Measurements from ENCODE around the gene JMJD1C.

Gene JMJD1C

DNA sequence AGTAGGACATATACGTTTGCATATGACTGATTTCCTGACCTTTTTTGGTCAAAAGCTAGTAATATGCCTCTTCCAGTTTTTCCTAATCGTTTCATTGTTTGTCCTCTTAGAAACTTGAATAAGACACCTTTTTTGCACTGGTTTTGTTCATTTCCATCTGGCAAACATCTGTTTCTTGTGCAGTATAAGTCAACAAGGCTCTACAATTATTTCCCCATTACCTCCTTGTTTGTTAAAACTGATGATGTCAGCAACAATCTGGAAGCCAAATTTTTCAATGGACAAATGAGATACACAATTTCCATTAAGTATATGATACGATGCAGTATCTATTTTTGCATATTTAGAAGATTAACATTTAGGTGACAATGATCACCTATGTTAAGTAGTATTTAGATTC is 183.8 kb downstream of the JMJD1C start:
- DNase-seq: no peak

DNA sequence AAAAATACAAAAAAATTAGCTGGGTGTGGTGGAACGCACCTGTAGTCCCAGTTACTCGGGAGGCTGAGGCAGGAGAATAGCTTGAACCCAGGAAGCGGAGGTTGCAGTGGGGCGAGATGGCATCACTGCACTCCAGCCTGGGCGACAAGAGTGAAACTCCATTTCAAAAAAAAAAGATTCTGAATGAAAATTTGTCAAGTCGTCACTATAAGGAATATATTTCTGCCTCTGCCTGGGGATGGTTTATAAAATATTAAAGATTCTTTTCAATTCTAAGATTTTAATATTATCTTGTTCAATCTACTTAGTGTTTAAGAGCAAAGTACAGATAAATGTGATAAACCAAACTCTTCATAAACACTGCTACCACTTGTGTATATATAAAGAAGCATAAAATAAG is 185.4 kb downstream of the JMJD1C start:
- DNase-seq: no peak

DNA sequence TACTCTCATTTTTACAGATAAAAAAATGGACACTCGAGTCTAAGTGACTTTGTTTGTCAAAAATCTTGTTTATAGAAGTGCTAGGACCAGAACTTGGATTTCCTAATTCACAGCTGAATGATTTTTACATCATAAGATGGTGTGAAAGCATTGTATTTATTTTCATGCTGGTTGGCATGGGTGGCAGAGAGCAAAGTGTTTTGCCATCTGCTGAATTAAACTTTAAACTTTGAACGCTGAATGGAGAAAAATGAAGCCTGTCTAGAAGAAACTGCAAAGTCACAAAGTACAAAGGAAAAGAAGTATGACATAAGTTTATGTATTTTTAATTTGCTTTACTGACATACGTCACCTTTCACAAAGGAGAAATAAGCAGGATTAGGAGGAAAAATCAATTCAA is 190.7 kb downstream of the JMJD1C start:
- no peak for DNase-seq

DNA sequence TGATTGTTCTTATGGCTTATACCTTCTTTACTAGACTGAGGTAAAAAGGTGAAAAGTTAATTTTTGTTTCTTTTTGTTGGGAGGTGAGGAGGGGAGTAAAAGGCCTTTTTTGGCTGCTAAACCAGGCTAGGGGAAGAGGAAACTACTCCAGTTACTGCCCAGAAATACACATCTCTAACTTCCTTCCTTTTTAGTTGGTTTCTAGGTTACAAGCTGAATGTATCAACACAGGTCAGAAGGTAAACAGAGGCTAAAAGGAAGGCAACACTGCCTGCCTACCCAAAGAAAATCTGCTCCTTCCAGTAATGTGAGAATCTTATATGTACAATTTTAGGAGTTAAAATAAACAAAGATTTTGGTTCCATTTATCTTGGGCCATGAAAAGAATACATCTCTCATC is 192.2 kb downstream of the JMJD1C start:
- DNase-seq: no peak

DNA sequence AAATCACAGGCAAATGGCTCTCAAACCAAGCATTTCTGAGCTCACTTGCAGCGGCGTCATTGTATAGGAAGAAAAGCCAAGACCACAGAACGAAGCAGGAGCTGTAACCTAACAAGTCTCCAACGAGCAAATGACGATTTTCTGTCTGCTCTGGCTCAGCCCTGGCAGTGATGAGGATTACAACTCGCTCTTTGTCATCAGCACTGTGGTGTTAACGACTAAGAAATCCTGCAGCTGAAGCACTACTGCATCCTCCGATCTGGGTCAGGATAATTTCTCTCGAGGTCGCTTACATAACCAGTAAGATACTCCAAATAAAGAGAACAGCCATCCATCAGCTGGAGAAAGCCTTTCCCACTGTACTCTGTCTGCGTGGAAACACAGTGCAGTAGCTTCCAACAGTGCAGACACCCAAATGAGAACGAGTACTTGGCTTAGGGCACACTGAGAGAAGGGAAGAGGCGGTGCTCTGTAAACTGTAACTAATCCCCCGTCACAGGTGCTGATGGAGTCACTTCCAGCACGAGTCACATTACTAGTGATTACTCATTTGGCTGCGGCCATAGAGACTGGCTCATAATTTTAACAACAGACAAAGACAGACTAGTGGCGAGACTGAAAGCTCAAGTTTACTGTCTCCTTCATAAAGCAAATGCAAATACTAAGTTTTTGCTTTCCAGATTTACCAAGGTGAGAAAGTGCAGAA is 196.8 kb downstream of the JMJD1C start:
- DNase-seq: peak; percentile 65 to 76

DNA sequence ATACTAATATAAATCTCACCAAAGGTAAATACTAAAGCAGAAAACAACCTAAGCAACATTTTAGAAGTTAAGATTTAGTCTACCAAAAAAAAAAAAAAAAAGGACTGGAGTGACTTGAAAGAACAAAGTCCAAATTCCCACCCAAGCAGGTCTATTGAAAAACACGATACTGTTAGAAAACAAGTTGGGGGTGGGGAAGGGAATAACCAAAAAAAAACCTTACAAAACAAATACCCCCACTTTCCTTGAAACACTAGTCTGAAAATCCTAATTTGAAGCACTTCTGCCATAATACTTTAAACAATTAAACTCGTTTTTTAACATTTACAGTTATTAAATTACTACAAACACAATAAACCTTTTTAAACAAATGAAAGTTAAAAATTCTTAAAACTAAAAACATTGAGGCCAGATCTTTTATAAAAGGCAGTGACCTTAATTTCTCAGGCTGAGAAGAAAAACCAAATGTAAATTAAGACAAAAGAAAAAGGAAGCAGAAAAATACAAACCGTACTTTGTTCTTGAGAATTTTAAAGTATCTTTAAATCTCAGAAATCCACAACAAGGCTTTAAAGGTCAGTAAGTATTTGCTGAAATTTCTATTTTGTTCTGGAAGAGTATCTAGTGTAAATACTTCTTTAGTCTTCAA is 197.5 kb downstream of the JMJD1C start:
- DNase-seq: no peak

DNA sequence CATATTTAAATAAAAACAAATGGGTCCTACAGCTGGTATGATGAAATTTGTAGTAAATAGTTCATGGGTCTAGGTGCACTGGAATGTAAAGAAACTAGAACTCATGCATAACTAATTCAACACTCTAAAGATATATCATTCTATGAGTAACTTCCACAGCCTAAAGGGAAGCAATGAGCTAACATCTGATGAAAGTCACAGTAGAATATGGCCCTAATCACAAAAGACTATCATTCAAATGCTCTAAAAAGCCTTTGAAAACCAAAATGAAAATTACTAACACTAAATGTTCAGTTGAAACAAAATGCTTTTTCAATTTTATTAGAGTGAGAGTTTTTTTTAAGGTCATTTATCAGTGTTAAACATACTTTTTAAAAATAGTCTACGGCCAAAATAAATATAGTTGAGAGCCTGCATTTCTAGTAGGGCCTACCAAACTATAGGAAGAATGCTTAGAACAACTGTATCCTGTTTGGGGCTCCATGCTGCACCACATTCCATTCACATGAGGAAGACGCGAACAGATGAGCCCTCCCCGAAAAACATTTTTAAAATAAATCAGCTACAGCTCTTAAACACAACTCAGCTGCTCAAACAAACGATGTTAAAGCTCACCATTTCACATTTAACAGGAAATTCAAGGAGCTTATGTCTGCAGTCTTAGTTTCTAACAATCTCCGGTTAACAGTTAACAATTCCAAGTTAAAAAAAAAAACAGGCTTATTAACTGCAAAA is 198.2 kb downstream of the JMJD1C start:
- no peak for DNase-seq

DNA sequence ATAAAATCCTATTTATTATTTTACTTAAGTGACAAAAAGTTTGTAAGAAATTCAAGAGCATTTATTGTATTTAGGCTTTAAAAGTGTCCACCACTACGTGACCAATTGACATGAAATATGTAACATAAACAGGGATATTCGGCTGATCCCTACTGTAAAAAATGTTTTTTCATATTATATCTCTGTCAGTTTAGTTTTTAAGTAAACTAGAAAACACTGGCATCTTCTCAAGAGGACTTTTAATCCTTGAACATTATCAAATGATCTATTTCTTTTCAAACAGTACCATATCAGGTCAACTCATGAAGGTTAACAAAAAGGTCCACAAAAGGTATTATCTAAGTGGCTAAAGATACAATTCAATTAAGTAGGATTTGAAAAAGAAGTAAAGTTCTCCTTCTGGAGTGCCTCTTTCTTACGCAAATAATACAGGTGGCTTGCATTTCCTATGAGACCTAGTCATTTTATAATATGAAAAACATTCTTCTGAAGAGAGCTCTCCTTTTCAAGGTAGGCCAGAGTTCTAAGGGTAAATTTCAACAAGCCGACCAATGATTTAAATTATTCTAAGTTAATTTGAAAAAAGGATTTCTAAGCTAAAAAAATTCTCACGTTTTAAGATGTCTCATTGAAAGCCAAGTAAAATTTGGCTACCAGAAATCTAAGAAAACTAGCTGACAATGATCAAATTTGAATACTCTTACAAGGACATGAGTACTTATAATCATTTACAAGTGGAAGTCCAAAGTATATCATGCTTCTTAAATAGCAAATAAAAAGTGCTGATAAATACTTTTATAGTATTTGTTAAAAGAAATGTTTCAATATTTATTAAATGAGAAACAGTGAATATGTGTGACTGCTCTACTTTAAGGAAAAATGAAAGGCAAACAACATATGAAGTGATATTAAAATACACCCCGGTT is 199.1 kb downstream of the JMJD1C start:
- DNase-seq: no peak

DNA sequence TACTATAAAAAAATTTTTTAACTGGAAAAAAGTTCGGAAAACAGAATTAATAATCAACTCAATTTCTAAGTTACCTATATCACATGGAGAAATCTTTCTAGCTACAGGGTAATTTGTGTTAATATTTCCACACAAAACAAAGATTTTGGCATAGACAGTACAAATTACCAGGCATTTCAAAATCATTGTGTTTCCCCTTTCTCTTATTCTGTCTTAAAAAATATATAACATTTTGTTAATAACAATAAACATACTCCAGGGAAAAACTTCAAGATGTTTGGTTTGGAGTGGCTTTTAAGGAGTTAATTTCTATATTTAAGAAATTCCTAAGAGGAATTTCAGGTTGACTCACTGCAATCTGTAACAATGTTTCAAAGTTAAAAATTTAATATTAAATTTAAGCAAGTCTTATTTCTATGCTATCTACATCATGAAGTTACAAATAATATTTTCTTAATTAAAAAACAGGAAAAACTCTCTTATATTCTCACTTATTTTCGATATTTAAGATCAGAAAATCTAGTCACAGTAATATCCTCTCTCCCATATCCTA is 200.0 kb downstream of the JMJD1C start:
- no peak for DNase-seq

DNA sequence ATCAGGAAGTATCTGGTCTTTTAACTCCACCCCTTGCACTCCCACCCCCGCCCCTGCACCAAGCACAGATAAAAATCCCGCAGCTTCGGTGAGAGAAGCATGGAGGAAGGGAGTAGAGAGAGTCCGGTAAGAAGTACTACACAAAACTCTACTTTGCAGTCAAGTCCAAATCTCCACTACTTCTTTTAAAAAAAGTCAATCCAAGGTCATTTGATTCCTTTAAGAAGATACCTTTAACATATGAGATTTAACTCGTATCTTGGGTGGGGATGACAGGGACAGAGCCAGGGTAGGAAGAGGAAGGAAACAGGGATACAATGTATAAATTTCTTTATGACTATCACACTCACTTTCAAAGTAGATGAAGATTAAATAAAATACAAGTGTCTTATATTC is 200.6 kb downstream of the JMJD1C start:
- DNase-seq: peak; percentile 20 to 46

DNA sequence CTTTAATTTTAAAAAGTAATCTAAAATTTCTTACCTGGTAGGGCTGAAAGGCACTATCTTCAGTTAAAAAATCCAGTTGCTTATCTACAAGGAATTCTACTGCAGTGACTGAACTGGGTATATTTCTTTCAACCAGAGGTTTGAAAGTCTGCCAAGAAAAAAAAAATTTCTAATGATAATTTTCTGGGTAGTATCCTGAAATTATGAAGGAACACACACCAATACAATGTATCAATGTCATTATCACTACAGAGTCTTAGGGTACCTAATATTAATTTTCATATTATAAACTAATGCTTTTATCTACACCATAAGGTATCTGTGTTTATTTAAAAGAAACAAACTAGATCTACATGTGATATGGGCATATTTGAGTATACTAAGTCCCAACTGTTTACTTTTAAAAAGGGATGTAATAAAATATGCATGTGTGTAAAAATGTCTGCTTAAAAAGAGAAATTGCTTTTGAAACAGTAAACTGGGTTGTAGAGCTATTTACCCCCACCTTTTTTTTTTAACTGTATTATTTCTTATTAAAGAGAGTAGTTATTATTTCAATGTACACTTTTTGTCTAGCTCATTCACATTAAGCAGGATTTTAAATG is 201.1 kb downstream of the JMJD1C start:
- DNase-seq: no peak

DNA sequence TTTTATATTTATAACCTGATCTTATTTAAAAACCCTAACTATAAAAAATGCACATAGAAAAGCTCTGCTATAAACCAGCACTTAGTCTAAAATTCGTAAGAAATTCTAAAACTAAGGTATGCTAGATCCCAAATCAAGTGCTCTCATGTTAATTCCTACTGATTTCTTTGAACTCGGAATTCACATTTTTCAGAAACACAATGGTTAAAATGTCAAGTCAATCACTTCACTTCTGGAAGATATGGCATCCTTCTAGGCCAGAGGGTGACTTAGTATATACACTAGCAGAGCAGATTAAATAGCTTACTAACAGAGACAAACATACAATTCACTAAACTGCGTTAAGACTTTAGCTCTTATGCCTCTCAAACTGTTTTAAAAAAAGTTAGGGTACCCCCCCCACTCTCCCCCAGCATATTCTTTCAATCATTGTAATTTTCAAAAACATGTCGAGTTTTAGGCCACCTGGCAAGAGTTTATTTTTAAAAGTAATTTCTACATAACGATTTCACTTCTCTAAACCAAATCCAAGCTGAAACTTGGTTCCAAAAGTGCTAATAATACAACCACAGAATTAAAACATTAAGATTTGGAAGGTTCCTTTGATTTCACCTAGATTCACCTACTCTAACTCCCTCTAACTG is 203.2 kb downstream of the JMJD1C start:
- DNase-seq: no peak

DNA sequence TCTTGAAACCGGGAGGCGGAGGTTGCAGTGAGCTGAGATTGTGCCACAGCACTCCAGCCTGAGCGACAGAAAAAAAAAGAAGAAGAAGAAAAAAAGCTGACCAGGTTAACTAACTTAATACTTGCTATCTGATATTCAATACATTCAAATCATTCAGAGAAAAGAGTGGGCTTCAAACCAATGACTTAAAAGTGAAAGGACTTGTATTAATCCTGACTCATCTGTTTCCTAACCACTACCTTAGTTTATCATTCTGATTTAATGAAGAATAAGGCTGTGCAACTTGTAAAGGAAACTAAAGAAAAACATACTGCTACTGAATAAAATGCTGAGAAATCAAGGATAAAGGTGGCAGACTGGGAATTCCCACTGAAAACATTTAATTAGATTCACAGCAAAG is 204.3 kb downstream of the JMJD1C start:
- DNase-seq: no peak

DNA sequence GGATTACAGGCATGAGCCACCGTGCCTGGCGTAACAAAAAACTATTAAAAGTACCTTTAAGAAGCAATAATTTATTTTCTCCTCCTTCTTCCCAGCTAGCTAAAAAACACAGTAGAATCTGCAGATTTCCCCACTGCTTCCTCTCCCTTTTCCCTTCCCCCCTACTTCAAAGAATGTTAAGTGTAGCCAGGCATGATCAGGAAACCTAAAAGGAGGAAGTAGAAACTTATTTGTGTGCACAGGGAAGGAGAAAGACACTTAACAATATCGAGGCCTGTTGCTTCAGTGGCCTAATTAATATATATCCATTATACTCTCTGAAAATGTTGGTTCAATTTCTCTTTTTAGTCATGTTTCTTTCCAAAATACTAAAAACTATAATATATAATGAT is 204.9 kb downstream of the JMJD1C start:
- DNase-seq: no peak

DNA sequence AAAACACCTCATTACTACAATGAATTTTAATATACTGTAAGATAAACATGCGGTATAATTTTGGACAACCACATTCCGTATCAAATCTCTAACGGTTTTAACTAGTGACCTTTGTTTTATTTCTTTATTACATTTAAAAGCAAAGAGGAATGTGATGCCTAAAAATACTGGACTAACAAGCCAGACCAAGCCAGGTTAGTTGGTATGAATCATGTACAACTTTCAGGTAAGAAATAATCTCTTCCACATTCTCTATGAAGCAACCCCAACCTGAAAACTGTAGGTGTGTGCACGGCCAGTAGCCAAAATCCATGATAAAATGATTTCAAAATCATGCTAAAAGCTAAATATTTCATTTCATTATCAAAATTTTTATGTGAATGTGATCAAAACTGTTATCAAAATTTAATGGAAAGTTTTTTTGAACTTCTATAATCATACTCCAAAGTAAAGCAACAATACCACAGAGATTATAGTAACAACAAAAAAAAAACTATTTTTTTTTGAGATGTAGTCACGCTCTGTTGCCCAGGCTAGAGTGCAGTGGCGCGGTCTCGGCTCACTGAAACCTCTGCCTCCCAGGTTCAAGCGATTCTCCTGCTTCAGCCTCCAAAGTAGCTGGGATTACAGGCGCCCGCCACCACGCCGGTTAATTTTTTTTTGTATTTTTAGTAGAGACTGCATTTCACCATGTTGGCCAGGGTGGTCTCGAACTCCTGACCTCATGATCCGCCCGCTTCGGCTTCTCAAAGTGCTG is 205.5 kb downstream of the JMJD1C start:
- no peak for DNase-seq

DNA sequence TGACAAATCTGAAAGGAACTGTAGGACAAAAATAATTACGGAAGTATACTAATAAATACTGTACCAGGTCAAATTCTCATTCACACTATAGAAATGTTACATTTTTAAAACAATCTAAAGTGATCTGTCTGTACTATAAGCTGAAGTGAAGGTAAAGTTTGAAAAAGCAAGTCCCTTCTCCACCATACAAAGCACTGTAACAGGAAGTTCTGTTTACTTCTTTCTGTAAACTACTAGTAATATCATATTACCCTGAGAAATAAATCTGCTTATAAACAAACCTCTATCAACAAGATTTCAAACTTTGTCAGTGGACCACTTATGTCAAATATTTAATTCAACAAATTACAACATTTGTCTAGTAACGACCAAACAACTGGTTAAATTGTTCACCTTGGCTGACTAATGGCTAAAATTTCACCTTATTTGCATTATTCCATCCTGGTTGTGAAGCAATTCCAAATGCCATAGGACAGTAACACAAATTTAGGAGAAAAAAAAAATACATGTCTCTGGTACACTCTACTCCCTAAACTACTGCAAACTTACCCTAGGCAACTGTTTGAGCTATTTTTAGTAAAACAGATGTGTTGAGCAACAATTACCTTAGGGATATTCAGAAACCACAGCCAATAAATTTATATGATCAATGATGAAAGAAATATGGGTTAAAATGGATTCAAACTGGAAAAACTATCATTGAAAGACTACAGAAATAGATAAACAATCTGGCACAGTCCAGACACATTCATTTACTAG is 206.7 kb downstream of the JMJD1C start:
- no peak for DNase-seq

DNA sequence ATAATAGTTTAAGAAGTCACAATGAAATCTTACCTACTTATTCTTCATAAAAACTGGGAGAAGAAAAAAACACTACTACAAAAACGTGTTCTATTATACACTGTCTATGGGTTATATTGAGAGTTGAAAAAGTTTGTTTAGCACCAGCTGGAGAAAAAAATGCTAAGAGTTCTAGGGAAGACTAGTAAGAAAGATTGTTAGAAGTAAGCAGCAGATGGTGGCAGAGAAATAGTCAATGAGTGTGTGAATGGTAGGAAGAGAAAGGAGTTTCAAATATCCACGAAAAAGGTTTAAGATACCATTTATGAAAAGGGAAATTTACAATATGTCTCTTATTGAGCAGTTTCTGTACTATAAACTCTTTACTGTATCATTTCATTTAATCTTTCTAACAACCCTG is 208.0 kb downstream of the JMJD1C start:
- no peak for DNase-seq

DNA sequence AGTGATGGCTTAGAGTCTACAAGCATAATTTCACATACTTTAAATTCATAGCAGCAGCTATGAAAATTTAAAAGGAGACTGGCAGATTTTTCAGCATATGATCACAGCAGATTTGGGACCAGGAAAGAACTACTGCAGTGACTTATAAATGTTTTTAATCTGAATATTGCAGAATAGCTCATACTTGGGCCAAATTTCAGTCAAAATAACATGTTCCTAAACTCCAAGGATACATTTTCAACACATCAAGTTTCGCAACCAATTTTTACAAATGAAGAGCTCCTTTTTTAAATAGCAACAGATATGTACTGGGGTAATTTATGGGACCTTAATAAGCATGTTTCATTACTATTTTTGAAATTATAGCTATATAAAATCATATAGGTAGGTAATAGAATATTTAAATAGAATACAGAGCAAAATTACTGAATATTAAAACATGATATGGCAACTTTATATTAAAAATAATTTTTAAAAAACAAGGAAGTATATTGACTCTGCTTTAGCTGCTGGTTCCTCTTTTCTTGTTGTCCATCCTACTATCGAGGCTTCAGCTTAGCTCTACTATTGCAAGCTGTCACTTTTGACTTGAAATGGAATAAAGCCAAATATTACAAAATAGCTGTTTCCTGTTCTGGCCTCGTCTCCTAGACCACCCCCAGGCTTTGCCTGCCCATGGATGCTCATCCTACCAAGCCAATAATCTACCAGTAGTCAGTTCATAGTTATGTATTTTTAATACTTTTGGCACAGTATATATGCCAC is 209.6 kb downstream of the JMJD1C start:
- DNase-seq: no peak

DNA sequence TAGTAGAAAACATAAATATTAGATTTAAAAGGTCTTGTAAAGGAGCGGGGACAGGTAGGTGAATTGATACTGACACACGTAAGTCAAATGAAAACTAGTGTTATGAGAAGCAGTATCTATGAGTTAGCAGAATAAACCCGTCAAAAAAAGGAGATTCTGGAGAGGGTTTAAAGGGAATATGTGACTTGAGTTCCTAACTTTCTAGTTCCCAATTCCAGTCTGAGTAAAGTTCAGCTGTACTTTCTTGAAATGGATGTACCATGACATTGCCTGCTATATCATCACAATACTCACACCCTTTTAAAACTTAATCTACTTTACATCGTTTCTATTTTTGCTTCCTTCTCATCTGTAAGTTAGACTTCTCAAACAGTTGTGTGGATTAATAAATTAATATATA is 210.5 kb downstream of the JMJD1C start:
- no peak for DNase-seq

DNA sequence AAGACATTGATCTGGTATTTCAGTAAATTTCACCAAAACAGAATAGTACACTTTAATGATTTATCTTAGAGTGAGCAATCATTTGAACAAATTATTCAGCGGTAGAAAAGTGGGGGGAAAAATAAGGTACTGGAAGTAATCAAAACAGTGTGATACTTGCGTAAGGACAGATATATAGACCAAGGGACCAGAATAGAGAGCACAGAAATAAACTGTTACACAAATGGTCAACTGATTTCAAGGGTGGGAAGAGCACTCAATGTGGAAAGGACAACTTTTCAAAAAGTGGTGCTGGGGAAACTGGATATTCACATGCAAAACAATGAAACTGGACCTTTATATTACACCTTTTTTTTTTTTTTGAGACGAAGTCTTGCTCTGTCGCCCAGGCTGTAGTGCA is 212.7 kb downstream of the JMJD1C start:
- DNase-seq: no peak

All from activated CD4-positive, alpha-beta T cell treated with anti-CD3 and anti-CD28 coated beads, Interleukin-2, amount 50 U/mL, for 48 hours (primary cell).